NCI-H2029 (cell line): Measurements from ENCODE around the gene MISP3.

Source experiments
- DNase-seq: peaks from one replicate; lab custom pipeline; 2025; lab: John Stamatoyannopoulos, UW

Gene MISP3

DNA sequence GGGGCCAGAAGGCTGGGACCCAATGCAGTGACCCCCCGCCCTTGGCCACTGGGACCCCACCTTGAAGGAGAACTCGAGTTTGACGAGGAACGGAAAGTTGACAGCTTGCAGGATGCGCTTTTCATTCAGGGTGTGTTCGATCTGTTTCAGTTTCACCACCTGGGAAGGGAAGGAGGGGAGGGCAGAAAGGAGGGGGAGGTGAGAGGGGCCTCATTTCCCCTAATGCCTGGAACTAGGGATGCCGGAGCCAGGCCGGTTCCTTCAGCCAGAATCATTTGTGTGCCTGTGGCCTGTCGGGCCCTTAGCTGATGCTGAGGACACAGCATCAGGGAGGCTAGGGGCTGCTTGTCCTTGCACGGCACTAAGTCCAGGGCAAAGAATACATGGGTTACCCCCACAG, 30.2 kb downstream of the MISP3 start:
- DNase-seq, result no peak

DNA sequence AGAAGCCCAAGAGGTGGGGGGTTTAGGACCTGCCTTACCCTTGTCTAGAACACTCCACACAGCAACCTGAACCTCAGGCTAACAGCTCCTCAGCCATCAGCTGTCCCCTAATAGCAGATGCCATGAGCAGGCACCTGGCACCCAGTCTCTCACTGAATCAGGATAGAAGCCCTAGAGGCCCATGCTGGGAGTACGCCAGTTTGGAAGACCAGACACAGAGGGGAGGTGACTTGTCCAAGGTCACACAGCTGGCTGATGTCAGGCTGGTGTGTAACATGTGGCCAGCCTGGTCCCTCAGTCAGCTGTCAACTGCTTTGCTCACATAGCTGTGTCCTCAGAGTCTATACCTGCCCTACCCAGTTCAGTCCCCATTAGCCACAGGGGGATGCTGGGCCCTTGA, 30.7 kb downstream of the MISP3 start:
- DNase-seq, result no peak

DNA sequence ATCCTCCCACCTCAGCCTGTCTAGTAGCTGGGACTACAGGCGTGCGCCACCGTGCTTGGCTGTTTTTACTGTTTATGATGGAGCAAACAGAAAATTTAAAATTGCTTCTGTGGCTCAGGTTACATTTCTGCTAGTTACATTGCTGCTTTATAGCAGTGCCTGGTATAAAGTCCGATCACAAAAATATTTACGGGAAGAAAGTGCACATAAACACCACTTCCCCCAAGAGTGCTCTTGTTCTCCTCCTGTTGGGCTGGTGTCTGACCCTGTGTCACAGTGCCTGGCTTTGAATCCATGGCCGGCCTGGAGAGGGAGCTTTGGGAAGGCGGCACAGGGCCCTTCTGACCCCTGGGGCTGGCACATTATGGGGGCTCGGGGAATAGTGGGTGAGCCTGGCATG, 33.1 kb downstream of the MISP3 start:
- DNase-seq, result no peak

DNA sequence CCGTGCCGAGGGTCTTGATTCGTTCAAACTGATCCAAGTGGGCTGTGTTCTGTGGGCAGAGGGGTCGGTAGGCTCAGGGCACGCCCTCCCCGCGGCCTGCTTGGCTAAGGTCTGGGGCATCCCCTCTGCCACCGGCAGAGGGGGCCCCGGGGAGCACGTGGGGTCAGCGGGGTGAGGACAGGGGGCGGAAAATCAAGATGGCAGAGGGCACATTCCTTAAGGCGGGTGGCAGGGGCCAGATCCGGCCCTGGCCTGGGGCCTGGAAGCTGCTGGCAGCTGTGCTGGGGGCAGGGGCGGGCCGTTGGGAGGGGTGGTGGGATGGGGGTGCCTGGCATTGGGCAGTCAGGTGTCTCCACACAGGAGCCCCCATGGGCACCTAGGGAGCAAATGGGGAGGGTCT, 34.3 kb downstream of the MISP3 start:
- no peak for DNase-seq

DNA sequence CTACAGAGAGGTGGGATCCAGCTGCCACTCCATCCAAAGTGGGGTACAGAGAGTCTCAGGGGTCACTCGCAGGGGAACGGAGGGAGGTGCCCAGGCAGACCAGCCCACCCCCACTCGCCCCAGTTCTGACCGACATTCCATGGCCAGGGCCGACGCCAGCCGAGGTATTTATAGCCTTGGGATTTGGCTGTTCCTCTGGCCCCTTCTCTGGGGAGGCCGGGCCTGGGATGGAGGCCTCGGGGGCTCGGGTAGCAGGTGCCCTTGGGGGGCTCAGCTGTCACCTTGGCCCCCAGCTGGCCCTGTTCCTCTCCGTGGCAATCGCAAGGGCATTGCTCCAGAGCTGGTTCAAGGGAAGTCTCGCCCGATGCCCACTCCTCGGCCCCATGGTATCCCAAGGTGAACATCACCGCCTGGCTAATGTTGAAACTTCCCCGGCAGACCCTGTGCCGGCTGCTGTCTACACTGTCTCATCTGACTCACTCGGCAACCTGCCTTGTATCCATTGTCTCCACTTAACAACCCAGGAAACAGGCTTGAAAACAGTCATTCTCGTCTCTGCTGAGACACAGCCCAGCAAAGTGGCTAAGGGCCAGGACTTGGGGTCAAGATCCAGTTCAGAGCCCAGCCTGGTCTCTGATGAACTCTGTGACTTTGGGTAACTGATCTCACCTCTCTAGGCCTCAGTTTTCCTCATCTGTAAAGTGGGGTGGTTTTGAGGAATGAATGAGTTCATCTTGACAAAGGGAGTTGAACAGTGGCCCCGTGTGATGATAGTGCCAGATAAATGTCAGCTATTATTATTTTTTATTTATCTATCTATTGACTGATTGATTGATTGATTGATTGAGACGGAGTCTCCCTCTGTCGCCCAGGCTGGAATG, 35.2 kb downstream of the MISP3 start:
- DNase-seq, result no peak

DNA sequence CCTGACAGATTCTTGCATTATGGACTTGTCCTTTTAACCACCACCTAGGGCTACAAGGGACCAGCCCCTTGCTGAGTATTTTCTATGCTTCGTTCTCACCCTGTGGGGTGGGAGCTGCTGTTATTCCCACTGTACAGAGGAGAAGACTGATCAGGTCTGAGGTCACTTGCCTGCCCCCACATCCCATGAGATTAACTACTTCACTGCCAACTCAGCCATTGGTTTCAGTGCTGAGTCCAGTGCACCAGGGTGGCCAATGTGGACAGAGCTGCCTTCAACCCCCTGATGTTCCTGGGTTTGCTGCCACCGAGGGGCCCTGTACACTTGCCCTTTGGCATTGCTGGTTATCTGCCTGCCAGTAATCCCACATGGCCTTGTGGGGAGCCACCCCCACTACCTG, 38.1 kb downstream of the MISP3 start:
- no peak for DNase-seq

DNA sequence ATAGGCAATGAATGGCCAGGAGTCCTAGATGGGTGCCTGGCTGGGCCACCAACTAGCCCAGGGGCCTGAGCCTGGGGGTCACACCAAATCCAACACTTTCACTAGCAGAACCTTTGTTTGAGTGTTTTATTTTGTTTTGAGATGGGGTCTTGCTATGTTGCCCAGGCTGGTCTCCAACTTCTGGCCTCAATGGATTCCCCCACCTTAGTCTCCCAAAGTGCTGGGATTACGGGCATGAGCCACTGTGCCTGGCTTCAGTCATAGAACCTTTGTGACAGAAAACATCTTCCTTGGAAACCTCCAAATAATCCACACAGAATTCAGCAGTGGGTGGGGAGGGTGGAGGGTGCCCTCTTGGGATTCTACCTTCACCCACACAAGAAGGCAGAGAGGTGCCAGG, 38.9 kb downstream of the MISP3 start:
- no peak for DNase-seq

DNA sequence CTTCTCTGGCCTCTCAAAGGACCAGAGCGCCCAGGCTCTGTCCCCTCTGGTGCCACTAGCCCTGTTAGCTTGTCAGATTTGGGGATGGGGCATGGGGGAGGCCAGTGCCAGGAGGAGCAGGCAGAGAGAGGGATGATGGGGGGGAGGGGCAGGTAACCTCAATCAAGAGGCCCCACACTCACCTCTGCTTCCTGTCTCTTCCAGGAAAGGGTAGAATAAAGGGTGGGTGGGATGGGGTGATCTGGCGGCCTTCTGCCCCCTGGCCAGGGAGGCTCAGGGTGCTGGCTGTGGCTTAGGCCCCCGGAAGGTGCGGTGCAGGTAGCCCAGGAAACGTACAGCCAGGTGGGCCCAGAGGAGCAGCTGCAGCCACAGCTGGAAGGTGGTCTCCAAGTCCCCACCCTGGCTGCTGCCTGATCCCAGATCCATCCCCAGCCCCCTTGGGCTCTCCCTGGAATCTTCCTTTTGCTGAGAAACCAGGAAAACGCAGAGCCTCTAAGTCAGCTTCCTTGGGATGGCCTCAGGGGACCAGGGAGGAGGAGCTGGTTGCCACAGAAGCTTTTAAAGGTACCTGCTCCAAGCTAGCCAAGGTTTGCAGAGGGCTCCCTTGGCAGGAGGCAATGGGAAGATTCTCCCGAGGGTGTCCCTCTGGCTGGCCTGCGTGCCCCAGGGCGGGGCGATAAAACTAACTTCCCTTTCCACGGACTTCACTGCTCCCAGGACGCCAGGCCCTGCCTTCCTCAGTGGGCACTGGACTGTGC, 39.6 kb downstream of the MISP3 start:
- no peak for DNase-seq

DNA sequence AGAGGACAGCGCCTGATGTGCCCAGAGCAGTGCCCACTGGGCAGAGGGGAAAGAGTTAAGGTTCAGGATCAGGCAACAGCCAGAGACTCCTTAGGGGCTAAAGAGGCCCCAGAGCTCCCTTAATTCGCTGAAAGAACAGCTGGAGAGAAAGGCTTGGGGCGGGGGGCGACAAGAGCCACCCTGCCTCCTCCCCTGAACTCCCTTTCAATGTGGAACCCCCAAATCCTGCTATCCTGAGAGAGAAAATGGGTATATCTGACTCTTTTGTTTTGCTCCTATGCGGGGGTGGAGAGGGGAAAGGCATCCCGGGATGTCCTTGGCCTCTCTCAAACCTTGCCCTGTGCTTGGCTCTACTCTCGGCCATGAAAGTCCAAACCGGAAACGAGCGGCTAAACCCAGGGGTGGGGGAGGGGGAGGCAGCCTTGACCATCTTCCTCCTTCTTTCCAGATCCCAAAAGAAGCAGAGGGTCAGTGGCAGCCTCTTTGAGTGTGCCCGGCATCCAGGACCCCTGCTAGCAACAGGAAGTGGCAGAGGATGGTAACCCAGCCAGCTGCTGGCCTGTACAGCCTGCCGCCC, 40.3 kb downstream of the MISP3 start:
- no peak for DNase-seq

DNA sequence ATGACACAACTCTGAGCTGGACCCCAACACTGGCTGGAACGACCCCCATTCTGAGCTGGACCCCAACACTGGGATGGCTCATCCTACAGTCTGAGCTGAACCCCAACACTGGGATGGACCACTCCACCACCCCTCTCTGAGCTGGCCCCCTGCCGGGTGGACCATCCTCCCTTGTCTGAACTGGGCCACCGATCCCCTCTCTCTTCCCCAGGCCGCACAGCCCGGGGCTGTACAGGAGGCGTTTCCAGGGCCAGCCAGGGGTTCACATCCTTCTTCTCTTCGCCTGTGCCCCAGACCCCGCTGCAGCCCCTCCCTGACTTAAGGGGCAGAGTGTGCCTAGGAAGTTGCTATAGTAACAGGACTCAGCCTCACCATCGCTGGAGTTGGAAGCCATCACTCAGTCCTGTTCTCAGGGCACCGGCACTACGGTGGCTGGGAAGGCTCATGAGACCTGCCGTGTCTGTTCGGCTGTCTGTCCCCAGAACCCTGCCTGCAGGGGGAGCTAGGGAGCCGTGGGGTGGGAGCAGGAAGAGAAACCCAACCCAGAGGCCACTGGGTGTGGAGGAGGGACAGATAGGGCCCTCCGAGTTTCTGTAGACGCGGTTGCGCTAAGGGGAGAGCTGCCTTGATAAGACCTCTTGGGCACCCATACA, 41.3 kb downstream of the MISP3 start:
- peak; percentile 44 for DNase-seq

DNA sequence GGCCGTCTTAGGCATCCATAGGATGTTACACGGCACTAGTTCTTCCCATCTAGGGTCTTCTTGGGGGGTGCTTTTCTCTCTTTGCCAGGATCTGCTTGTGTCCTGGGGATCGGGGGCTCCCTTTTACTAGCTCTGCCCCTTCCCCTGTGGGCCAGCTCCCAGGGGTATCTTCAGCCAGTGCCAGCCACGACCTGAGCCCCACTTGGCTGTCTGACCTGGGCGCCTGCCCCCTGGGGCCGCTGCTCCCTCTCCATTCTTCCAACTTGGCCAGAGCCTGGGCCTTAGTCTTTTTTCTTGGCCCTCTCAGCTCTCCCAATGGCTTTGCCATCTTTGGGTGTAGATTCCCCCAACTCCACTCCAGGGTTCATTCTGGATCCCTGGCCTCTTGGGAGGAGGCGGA, 41.9 kb downstream of the MISP3 start:
- DNase-seq, result no peak

DNA sequence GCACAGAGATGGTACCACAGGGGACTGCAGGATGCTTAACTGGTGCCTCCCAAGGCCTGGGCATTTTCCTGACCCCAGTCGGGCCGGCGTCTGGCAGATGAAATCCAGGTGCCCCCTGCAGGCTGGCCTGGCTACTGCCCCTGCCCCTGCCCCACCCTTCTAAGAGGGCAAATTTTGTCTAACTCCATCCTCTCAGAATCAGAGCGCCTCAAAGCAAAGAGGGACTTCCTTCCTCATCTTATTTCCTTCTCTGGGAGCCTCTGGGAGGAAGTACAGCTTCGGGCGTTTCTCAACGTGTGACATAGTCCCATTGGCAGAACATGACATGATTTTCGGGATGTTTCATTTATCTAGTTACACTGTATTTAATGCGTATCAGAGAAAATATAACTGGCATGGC, 42.3 kb downstream of the MISP3 start:
- no peak for DNase-seq

DNA sequence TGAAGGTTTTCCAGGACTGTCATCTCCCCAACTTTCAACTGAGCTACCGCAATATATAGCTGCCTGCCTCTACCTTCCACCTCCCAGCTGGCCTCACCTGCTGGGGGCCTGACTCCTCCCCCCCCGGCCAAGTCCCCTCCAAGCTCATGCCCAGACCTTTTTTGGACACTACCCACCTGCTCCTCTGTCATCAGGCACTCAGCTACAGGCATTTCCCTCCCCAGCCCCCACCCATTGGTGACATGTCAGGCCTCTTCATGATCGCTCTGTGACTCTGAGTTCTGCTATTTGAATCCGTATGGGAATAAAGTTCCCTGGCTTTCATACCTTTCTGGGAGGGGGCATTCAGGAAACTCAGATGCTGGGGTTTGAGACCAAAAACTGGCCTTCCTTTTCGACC, 43.2 kb downstream of the MISP3 start:
- no peak for DNase-seq

DNA sequence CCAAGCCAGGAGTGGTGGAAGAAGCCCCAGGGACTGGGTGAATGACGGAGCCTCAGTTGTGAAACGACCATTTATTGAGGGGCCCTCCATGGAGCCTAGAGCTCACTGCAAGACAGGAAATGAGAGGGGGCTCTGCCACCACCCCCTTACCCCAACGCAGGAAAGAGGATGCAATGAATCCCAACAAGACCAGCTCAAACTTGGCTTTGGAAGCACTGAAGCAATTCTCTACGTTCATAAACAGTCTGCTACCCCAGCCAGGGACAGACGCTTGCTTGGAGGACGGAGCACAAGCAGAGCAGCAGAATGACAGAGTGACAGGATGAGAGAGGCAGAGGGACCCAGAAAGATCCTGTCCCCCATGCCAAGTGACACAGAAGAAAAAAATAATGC, 43.9 kb downstream of the MISP3 start:
- DNase-seq, result no peak

DNA sequence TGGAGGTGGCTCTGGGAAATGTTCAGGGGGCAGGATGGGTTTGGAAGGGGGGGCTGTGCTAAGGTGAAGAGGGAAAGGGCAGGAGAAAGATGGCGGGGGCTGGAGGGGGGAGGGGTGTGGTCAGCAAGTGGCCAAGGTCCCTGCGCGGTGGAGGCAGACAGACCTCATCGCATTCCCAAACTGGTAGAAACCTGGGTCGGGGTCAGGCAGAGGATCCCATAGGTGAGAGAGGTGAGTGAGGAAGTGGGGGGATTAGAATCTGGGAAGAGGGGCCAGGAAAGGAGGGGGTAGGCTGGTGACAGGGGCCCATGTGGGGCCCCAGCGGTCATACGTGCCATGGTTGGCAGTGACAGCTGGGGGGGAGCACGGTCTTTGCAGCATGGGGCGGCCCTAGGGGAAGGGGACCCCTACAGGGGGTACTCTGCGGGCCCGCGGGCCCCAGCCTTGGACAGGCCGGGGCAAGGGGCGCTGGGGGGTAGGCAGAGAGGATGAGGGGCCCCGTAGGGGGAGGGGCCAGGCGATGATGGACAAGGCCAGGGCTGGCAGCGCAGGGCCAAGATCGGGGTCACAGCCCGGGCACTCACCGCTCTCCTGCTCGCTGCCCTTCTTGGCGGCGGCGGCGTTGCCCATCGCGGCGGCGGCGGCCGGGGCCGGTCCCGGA, 44.5 kb downstream of the MISP3 start:
- no peak for DNase-seq

DNA sequence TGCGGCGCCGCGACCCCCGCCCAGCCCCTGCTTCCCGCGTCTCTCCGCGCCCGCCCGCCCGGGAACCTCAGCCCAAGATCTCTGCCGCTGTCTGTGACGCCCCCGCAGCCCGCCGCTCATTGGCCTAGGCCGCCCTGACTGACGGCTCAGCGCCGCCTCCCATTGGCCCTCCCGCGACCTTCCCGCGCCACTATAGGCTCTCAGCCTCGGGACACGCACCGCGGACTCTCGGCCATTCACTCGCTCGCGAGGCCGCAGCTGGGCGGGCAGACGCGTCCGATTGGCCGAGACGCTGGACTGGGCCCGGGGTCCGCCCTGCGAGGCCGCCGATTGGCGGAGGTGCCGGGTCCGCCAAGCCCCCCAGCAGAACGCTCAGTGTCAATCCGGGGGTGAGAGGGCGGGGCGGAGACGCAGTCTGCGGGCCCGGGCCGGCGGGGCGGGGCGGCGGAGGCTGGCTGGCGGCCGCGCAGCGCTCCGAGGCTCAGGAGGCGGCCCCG, 45.1 kb downstream of the MISP3 start, which contains the start of gene PRKACA:
Gene PRKACA (minus strand): TSS at position 95 of the 497 bp plus-strand sequence. CDS start 215 bp downstream, outside the sequence.
- DNase-seq, result peak; percentile 98

DNA sequence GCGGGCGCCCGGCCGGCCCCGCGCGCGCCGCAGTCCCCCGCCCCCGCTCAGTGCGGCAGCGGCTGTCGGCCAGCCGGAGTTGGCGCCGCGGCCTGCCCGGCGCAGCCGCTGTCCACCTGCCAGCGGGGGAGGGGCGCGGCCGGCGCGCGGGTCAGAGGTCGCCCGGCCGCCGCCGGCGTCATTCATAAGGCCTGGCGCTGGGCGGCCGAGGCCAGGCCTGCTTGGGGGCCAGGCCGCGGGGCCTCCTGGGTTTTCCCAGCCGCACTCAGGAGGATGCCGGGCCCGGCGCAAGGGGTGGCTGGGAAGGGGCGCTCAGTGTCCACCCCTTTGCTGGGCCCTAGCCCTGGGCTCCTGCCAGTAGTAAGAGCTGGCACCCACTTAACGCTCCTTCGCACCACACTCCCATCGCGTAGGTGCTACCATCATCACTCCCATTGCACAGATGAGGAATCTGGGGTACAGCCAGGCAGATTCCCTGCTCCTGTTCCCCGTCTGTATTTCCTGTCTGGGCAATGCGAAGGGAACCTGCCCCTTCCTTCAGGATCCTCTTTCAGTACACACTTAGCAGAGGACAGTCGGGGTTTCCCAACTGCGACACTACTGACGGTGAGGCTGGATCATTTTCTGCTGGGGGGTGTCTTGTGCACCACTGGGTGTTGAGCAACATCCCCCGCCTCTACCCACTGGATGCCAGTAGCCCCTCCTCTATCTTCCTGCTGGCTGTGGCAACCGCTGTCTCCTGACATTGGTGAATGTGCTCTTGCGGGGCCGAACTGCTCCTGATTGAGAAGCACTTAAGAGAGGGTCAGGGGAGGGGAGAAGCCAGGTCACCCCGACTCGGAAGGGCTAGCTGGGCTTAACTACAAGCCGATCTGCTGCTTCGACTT, 45.8 kb downstream of the MISP3 start:
- peak; percentile 63 for DNase-seq

DNA sequence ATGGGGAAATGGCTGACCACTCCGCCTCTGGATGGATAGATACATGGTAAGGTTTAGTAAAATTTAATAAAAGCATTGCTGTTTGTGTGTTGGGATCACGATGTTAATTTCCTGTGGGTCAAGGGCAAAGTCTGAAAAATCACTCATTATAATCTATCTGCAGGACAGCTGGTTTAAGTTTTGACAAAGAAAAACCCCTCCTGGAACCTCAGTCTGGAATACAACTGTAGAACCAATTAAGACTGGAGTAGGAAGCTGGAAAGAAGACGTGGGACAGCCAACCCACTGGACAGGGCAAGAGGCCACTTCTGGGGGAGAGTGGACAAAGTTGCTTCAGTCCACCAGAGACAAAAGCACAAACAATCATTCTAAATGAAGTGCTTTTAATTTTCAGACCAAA, 46.6 kb downstream of the MISP3 start:
- DNase-seq, result no peak

DNA sequence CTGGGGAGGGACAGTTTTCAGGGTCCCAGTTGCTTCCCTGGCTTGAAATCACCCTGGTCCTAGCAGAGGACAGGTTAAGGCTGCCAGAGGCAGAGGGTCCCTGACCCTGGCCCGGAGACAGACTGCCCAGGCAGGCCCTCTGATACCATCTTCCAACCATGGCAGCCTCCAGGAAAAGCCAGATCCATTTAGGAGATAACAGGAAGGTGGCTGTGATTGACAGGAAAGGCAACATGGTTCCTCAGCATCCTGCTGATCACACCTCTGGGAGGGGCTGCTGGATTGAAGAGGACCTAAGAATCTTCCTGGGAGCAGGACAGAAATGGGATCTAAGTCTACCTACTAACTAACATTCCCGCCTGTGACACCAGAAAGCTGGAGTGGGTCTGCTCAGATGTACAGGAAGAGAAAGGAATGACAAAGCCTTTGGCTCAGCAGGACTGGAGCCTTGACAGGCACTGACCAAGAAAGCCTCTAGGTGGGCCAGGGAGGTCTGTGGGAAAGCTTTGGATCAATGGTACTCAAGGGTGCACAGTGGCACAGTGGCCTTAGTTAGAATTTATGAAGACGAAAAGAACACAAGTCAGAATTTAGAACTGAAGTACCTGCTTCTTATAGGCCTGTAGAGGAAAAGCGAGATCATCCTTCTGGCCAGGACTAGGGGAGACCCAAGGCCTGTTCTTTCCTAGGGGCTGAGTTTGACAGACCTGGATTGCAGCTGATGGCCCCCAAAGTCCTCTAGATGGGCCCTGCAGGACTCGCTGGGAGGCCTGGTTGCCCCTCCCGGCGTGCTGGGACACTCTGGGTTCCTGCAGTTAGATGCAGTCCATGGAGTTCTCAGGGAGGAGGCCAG, 47.3 kb downstream of the MISP3 start:
- no peak for DNase-seq

DNA sequence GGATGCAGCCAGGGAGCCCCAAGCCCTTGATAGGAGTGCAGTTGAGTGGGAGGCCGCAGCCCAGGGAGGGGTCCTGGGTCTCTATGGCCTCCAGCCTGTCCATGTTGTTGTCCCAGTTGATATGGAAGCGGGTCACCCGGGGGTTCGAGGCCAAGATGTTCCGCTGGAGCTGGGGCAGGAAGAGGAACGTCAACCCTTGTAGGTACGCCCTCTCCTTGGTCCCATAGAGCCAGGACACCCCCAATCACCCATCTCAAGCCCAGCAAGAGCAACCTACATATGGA, 47.9 kb downstream of the MISP3 start:
- DNase-seq, result no peak
